Sigmoid colon (tissue), 4 donors: ENCODE data around the gene DAAM2.

Experiments used
- EP300 ChIP-seq, 4 donors: sonication (generic); formaldehyde crosslinking; IDR thresholded peaks; one replicate each; pipeline ENCODE4 v1.6.1; 2017; ENCODE audit warnings: antibody characterized with exemption in 4 of 4
- TF ChIP-seq, protein P1 (sequence below), 4 experiments: fragments of 450-650 bp in 3 of 4; fragments of 200-600 bp in 1 of 4; IDR thresholded peaks; one replicate each; pipeline ENCODE4 v1.5.1; 2016 to 2019; ENCODE audit warnings: antibody characterized with exemption in 4 of 4, mild to moderate bottlenecking in 3 of 4, moderate library complexity in 2 of 4

DNA sequence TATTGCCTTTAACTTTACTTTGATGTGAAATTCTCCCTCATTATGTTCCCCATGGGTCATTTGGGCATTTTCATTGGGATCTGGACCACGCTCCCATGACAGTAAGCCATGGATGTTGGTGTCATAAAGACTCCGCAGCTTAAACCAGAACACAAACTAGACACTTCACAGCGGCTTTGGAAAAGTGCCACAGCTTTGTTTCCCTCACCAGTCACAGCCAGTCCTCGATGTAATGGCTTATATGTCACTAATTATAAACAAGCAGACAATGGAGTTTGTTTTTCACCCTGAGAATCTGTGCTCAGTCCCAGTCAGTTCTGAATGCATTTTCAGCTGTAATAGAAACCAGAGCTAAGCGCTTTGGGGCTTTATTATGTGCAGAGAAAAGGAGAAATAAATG is 23.2 kb upstream of the DAAM2 start:
- TF ChIP-seq, protein P1, sequence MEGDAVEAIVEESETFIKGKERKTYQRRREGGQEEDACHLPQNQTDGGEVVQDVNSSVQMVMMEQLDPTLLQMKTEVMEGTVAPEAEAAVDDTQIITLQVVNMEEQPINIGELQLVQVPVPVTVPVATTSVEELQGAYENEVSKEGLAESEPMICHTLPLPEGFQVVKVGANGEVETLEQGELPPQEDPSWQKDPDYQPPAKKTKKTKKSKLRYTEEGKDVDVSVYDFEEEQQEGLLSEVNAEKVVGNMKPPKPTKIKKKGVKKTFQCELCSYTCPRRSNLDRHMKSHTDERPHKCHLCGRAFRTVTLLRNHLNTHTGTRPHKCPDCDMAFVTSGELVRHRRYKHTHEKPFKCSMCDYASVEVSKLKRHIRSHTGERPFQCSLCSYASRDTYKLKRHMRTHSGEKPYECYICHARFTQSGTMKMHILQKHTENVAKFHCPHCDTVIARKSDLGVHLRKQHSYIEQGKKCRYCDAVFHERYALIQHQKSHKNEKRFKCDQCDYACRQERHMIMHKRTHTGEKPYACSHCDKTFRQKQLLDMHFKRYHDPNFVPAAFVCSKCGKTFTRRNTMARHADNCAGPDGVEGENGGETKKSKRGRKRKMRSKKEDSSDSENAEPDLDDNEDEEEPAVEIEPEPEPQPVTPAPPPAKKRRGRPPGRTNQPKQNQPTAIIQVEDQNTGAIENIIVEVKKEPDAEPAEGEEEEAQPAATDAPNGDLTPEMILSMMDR (IDR thresholded peaks at IDR 0.05): no peak
- TF ChIP-seq EP300 (IDR thresholded peaks at IDR 0.05): no peak
